Activated naive CD4-positive, alpha-beta T cell treated with anti-CD3 and anti-CD28 coated beads, Interleukin-2, amount 50 U/mL, for 16 hours (primary cell): ENCODE measurements around the gene AUP1.
A peak's percentile ranks its signal among the peaks of the same experiment; 100 is the strongest.

Experiments used
- DNase-seq: peaks from one replicate; pipeline ENCODE4 v3.0.0-alpha.2; 2020

AUP1 gene

DNA sequence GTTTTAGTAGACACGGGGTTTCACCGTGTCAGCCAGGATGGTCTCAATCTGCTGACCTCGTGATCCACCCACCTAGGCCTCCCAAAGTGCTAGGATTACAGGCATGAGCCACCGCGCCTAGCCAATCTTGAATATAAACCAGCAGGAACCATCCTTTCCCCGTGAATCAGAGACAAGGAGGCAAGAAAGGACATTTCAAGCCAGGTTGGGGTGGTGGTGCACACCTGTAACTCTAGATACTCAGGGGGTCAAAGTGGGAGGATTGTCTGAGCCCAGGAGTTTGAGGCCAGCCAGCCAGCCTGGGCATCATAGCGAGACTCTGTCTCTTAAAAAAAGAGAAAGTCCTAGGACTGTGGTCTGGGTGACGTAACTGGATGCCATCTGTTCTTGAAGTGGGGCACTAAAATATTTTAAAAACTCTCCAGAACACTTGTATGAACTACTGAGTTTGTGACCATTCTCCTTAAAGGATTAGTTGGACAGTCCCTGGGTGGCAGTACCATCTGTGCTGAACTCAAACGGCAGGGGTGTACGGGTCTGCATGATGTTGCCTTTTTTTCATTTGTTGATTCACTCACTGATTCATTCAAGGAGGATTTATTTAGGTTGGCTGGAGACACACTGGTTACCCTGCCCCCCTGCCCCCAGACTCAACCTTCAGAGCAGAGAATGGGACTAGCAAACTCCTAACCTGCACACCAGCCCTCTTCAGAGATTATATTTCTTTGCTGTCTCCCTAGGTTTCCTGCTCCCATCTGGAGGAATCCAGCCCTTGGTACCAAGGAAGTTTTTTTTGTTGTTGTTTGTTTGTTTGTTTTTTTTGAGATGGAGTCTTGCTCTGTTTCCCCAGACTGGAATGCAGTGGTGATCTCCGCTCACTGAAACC is 18.2 kb downstream of the AUP1 start:
- DNase-seq = no peak

DNA sequence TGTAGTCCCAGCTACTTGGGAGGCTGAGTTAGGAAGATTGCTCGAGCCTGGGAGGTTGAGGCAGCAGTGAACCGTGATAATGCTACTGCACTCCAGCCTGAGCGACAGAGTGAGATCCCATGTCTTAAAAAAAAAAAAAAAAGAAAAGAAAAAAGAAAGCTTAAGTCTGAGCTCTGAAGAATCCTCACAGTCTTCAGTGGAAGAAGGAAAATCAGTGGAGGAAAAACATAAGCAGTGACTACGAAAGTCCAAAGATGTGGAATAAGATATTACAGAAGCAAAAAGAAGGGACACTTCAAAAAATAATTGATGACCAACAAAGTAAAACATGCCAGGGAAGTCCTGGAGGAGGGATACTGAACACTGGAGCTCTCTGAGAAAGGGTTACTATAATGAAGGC is 19.2 kb downstream of the AUP1 start:
- no peak for DNase-seq

- DNase-seq = no peak
Measured at GRCh38 chr2:74507926-74508520, 21.5 kb downstream of the AUP1 start.

- DNase-seq = peak; percentile 100
Measured at GRCh38 chr2:74507145-74507925, 22.2 kb downstream of the AUP1 start, which contains the start of gene PCGF1. TSS of gene PCGF1 (minus strand) at chr2:74507695. CDS start at chr2:74507668, 27 bp downstream.

DNA sequence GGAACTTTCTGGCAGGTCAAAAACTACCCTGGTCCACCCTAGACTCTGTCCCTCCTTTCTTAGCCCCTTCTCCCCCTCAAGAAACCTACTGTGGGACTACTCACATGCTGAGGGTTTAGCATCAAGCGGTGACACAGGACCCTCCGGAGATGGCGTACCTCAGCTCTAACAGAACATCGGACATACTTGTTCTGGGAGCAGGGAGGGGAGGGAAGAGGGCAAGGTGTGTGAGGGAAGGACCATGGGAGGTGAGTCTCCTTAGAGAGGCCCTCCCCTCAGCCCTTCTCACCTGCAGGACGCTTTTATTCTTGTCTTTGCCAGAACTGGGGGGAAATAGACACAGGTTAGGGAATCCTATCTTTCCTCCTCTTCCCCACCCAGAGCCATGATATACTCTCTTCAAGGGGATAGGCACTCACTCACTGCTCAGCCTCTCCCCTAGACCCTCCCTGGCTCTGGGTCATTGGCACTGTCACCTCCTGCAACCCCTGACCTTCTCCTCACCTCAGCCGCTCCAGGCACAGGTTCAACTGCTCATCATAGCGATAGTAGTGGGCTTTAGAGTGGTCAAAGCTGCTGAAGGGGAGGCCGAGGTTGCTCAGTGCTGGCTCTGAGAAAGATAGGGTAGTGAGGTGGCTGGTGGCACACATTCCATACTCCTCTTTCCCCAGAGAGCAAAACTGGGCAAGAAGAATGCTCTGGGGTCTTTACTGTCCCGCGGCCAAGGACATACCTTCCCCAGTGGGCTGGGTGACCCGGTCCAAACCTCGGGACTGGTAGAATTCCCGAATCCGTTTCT is 23.9 kb downstream of the AUP1 start:
- no peak for DNase-seq

DNA sequence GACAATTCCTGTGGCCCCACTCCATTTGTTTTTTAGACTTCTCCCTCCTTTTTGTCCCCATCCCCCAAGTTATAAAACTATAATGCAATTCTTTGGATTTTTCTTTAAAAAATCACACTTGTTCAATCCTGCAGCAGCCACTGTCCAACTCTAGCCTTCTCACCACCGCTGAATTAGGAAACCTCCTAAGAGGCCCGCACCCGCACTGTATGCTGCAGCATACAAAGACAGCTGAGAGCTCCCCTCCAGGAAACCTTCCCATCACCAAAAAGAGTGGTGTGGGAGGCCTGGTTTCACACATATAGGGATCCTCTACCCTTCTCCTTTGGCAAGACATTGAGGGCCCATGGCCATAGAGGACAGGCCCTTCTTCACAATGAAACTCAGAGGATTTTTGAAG is 24.9 kb downstream of the AUP1 start:
- no peak for DNase-seq

DNA sequence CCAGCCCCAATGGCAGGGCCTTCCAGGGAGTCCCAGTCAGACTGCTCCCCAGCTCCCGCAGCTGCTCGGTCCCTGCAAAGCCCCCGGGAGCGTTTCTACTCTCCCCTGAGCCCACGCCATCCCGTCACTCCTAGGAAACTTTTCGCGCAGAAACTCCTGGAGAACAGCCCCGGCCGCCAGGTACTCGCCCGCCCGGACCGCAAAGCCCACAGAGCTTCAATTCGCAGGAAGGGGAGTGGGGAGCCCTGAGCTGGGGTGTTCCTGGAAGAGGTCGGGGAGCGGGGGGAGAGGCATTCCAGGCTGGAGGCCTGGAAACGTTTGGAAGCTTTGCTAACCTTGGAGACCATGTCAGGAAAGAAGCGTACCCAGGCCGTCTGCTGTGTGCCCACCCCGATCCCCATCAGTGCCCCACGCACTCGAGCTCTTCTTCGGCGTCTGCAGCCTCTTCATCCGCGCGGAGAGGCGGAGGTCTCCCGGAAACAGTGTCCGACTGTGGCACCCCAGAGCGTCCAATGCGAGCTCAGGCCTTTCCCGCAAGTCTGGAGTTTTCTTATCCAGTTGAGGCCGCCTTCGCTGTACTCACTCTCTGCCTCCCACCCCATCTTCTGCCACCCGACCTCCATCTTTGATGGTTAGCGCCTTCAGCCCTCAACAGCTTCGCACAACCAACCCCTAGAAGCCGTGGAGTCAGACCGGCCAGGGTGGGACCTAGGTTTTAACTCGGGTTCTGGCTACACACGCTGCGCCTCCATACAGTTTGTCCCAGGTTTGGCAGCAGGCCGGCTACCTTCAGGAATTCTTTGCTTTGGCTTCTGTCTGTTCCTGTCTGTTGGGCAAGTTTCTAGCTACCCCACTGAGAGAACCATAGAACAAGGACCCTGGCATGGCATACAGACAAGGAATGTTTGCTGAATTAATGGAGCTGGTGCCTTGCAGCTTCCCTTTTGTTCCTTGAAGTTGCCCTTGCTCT is 25.7 kb downstream of the AUP1 start:
- DNase-seq = no peak

DNA sequence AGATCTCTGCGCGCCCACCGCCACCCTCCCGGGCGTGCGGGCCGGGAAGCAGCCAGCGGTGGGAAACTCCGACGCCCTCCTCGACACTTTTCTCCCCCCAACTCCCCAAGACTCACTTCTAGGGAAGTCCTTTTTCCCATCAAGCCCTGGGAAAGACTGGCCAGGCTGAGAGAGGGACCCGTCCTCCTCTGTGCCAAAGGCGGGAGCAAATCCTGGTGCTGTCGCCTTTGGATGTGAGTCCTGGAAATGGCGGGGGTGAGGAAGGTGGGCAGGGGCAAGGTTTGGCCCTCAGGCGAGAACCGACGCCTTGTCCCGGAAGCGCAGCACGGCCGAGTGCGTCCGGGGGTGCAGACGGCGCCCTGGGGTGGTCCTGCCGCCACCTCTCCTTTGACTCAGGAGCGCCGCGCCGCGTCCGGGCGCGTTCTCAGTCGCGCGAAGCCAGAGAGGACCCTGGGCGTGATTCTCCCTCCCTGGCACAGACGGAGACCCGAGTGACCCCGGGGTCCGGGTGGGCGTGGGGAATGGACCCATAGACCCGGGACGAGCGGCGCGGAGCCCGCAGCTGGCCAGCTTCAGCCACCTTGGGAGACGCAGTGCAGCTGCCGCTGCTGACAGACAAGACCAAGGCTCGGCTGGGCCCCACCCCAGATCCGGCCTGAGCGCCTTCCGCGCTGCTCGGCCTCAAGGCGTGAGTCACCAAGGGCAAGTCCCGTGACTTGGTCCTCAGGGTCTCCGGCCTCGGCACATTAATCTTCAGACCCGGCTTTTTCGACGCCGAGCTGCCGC is 26.6 kb downstream of the AUP1 start:
- no peak for DNase-seq

DNA sequence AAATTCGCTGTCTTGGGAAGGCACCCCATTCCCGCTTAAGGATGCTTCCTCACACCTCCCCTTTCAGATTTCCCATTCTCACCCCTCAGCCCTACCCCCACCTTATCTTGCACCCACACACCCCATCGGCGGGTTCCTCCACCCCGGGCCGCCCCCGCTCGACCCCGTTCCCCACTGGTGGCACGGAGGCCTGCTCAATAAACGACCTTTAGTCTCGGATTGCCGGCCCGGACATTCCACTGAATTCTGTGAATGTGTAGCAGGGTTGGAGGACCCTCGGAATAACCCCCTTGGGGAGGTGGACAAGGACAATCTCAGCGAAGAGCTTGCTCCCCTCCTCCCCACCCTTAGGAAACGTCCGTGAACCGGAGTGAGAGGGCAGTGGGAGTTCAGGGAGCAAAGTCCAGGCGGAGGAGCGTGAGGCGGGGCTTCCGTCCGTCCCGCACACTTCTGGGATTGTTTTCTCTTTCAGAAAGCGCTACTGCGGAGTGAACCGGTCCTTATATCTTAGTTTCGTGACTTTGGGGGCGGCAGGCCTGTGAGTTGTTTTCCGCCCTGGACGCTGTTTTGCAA is 27.3 kb downstream of the AUP1 start:
- no peak for DNase-seq

- DNase-seq = no peak
Measured at GRCh38 chr2:74501335-74502071, 28.0 kb downstream of the AUP1 start.

GRCh38 chr2:74500578-74500946 is 28.9 kb downstream of the AUP1 start:
- DNase-seq = no peak

DNA sequence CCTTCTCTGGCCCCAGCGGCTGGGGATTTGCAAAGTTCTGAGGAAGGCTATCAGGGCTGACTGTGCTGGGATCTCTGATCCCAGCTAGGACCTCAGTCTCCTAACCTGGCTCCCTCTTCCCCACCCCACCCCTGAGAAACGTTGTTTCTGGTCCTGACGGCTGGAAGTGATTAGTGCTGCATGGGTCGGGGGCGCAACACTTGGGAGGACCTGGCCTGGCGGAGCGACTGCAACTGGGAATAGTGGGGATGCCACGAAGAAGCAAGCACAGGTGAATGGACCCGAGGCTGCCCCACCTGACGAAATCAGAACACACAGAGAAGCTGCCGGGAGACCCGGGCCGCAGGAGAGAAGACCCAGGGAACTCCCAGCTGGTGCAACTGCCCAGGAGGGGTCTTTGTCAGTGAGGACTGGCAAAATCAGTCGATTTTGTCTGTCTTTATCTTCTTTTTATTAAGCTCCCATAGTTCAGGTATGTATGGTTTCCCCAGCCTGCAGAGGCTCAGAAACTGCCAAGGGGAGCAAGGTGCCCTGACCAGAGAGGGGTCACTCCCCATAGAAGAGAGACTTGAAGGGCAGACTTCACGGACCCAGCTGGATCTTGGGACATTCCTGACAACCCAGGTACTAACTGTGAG is 29.4 kb downstream of the AUP1 start:
- no peak for DNase-seq

- DNase-seq = peak; percentile 50
Measured at GRCh38 chr2:74499267-74499939, 30.1 kb downstream of the AUP1 start, which contains the start of gene LBX2. TSS of gene LBX2 (minus strand) at chr2:74499603. CDS start at chr2:74499537, 66 bp downstream.

- DNase-seq = no peak
Measured at GRCh38 chr2:74498500-74499266, 30.8 kb downstream of the AUP1 start.

DNA sequence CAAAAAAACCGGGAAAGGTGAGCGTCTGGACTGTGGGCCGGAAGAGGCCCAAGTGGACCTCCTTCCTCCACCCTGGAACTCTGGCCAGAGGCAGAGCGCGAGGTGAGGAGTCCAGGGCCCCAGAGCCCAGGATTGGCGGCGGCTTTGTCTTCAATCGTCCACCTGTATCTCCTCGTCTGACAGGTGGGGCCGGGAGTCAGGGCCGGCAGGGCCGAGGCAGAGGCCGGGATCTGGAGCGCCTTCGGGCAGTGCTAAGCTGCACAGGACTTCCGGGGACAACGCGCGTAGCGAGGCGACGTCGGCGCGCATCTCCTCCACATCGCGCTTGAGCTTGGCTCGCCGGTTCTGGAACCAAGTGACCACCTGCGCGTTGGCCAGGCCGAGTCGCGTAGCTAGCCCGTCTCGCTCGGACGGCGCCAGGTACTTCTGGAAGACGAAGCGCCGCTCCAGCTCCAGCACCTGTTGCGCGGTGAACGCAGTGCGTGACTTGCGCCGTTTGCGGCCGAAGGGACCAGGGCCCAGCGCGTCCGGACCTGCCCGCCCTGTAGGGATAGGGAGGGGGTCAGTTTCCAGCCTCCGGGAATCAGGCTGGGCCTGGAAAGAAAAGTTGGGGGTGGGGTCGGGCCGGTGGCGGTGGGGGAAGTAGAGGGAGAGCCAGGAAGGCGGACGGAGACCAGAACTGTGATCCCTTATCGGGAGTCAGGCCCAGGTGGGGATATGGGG is 31.6 kb downstream of the AUP1 start:
- DNase-seq = no peak

DNA sequence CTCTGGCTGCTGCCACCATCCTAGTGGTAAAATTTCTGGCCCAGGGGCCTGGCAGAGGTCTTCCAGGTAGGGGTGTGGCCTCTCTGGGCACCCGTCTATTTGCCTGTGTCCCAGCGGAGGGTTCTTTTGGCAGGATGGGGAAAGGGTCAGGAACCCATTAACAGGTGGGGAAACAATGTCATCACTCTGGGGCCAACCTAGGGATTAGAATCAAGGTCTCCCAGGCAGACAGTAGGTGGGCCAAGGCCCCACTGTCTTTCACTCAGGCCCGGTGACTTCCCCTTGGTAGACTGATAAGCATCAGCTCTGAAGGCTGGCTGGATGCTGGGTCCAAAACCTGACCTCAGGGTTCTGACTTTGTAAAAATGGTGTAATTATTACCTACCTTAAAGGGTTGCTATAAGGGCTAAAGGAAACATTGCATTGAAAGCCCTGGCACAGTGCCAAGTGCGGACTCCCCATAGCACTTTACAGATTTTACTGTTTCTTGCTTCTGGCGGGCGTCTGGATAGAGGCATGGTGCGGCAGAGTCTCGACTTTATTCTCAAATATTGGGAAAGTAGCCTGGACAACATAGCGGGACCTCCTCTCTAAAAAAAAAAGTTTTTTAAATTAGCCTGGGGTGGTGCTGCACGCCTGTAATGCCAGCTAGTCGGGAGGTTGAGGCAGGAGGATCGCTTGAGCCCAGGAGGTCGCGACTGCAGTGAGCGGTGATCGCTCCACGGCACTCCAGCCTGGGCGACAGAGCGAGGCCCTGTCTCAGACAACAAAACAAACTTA is 32.3 kb downstream of the AUP1 start:
- DNase-seq = no peak
